D721Med (cell line): ENCODE data around the gene SNRPN.
"Not testable (repeated sequence)": the region's sequence is repeated elsewhere in the genome, so short reads cannot be mapped to it uniquely, and the experiment has no call there.

Source experiments
- DNase-seq: peaks from one replicate; pipeline ENCODE4 v3.0.0; 2011; ENCODE audit warnings: low spot score; ENCODE audit not compliant: insufficient read length
- FAIRE-seq: peaks from 2 replicates; lab custom pipeline; 2011; peaks lifted over from hg19 to GRCh38; lab: Jason Lieb, UNC
- CTCF ChIP-seq: IDR thresholded peaks from 2 replicates; pipeline ENCODE4 v1.5.1; 2012; ENCODE audit warnings: mild to moderate bottlenecking, control low read depth; ENCODE audit not compliant: insufficient read depth; ENCODE audit errors: missing control alignments

Gene SNRPN

GRCh38 chr15:24971772-24972171 lies 17.0 kb downstream of the SNRPN start:
- DNase-seq, result no peak
- no peak for FAIRE-seq
- TF ChIP-seq CTCF, result no peak

- FAIRE-seq, DNase-seq: not testable (repeated sequence)
Observed at GRCh38 chr15:24972707-24973106, 17.9 kb downstream of the SNRPN start.

- FAIRE-seq (no peak), DNase-seq (no peak)
- no peak for TF ChIP-seq CTCF
Observed at GRCh38 chr15:24976932-24977331, 22.1 kb downstream of the SNRPN start.

GRCh38 chr15:24977686-24978085 lies 22.9 kb downstream of the SNRPN start:
- TF ChIP-seq CTCF, result no peak
- FAIRE-seq, result no peak
- no peak for DNase-seq

GRCh38 chr15:24985224-24985623 lies 30.4 kb downstream of the SNRPN start:
- FAIRE-seq (no peak), DNase-seq (no peak)
- TF ChIP-seq CTCF, result no peak

GRCh38 chr15:24986653-24987052 lies 31.9 kb downstream of the SNRPN start:
- no peak for DNase-seq
- TF ChIP-seq CTCF, result no peak
- FAIRE-seq, result no peak

GRCh38 chr15:25019434-25019833 lies 64.6 kb downstream of the SNRPN start:
- FAIRE-seq (no peak), DNase-seq (no peak)
- TF ChIP-seq CTCF, result no peak

- no peak for DNase-seq
- TF ChIP-seq CTCF, result no peak
- FAIRE-seq, result no peak
Observed at GRCh38 chr15:25022233-25022632, 67.4 kb downstream of the SNRPN start.
